Cardiac fibroblast (primary cell): ENCODE measurements around the gene IKZF1.

Source experiments
- DNase-seq, 2 donors: peaks; one replicate each; pipeline versions ENCODE4 v3.0.0 to v3.0.0-alpha.2; 2010; ENCODE audit warnings: low read depth in 2 of 2
- H3K4me3 ChIP-seq, 2 donors: replicated peaks in 1 of 2; 1 replicate in 1 of 2; 2 replicates in 1 of 2; pipeline ENCODE4 v1.5.1; 2011; ENCODE audit warnings: low read depth in 2 of 2, low read length in 2 of 2, mild to moderate bottlenecking in 2 of 2, moderate library complexity in 1 of 2
- TF ChIP-seq, protein P1 (sequence below): IDR thresholded peaks from one replicate; pipeline ENCODE4 v1.5.1; 2011; ENCODE audit warnings: low read depth, mild to moderate bottlenecking, low read length, inconsistent platforms

IKZF1 gene

GRCh38 chr7:50409856-50410745, 105.6 kb downstream of the IKZF1 start:
- no peak for DNase-seq
- no peak overlapping the region for H3K4me3 ChIP-seq
- TF ChIP-seq, protein P1, sequence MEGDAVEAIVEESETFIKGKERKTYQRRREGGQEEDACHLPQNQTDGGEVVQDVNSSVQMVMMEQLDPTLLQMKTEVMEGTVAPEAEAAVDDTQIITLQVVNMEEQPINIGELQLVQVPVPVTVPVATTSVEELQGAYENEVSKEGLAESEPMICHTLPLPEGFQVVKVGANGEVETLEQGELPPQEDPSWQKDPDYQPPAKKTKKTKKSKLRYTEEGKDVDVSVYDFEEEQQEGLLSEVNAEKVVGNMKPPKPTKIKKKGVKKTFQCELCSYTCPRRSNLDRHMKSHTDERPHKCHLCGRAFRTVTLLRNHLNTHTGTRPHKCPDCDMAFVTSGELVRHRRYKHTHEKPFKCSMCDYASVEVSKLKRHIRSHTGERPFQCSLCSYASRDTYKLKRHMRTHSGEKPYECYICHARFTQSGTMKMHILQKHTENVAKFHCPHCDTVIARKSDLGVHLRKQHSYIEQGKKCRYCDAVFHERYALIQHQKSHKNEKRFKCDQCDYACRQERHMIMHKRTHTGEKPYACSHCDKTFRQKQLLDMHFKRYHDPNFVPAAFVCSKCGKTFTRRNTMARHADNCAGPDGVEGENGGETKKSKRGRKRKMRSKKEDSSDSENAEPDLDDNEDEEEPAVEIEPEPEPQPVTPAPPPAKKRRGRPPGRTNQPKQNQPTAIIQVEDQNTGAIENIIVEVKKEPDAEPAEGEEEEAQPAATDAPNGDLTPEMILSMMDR = no peak

- H3K4me3 ChIP-seq = no peak overlapping the region
- TF ChIP-seq, protein P1 = no peak
- no peak for DNase-seq
These were observed 106.8 kb downstream of the IKZF1 start for GRCh38 chr7:50411332-50411731.

DNA sequence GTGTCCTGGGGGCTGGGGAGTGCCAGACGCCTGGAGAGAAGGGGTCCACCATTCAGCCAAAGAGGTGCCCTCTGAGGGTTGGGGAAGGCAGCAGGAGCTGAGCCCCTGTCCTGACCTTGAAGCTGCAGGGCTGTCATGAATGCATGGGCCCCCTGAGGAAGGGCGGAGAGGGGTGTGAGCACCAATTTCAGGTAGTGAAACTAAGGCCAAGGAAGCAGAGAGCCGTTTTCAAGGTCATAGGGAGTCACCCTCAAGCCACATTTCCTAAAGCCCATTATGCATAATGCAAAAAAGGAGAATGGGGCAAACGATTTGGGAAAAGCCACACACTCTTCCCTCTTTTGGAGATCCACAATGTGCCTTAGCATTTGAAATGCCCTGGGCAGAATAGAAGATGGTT, 108.5 kb downstream of the IKZF1 start:
- no peak overlapping the region for H3K4me3 ChIP-seq
- no peak for DNase-seq
- TF ChIP-seq, protein P1 = no peak

- no peak overlapping the region for H3K4me3 ChIP-seq
- TF ChIP-seq, protein P1 = no peak
- no peak for DNase-seq
These were observed 109.0 kb downstream of the IKZF1 start for GRCh38 chr7:50413561-50413960.

DNA sequence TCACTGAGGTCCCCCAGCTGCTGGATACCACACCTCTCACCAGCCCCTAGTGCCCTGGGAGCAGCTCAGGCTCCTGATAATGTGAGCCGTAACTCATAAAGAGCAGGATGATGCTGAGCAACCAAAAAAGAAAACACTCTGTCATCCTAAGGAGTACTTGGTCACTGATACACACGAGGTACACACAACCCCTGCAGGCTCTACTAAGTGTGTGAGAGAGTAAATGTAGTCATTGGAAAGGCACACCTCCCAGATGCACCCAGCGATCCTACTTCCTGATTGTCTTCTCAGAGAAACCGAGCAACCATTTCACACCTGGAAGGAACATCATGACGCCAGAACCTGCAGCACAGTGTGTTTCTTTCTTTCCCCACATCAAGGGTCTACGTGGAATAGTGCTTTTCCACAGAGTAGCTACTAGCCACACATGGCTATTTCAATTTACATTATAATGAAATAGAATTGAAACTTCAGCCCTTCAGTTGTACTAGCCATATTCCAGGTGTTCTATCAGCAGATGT, 111.4 kb downstream of the IKZF1 start:
- DNase-seq = no peak
- TF ChIP-seq, protein P1 = no peak
- no peak overlapping the region for H3K4me3 ChIP-seq

DNA sequence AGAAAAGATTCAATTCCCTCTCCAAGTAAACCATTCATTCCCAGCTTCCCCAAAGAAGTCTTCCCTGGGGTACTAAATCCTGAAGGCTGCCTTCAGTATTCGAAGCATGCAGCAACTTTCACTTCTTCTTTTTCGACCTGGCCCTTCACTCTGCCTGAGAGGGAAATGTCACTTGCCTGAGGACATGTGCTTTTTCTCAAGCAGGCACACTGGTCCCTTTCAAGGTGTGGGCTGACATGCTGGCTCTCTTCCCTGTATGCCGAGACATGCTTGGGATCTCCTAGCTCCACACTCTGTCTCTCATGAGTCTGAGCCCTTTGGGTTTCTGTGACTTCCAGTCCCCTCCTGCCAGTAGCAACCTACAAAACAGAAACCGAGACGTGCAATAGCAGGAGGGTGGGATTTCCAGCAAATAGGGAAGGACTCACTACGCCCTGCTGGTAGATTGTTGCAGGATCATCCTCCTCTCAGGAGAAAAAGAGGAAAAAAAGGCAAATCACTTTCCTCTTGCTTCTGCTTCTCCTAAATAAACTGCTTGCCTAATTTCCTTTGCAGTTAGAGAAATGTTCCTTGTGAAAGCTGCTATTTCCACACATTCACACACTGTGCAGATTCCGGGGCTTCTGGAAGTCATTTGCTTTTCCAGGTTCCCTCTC, 112.1 kb downstream of the IKZF1 start:
- H3K4me3 ChIP-seq = no peak overlapping the region
- no peak for DNase-seq
- TF ChIP-seq, protein P1 = no peak
